ENCODE data around the gene PTPRJ. TPM values are rescaled to one million over a fixed set of nuclear protein-coding genes. Genes with fewer than 3 reads are reported as not detected.

Gene PTPRJ
- total and polyA plus RNA-seq, 9 of the 15 experiments (the other 6 are each of a cell fraction or from before 2014, with no cell fraction given) = 0.56 to 10.7 (median 4.8) TPM

DNA sequence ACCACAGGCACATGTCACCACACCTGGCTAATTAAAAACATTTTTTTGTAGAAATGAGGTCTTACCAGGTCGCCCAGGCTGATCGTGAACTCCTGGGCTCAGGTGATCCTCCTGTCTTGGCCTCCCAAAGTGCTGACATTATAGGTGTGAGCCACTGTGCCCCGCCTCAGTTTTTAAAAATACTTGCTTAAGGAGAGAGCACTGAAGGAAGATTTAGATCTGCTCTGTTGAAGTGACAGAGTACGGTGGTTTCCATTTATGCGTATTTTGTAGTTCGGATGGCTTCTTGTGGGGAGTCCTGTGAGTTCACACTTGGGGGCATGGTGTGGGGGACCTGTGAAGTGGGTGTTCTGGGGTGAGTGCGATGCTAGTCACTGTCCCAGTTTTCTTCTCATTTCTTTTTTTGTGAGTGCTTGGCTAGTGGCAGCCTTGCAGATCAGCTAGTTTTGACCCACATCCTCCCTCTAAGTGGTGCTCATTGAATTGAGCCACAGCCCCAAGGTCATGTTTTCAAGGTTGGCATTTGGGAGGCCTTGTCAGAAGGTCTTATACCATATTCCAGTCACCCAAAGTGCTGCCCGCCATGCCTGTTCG, 31.5 kb downstream of the PTPRJ start:
- 68% methylated on average over 9 of the region's 9 CpGs for WGBS (ENCODE audit: insufficient coverage, low coverage, missing lambda C conversion rate)
- peaks cover 17 to 23% of the 10 kb centered on the region in 2 experiments for H3K4me1 ChIP-seq (replicated peaks in 1 of 2; ENCODE audit: control insufficient read depth in 2 of 2, insufficient read depth in 2 of 2, low read length in 2 of 2)
- ChIA-PET CTCF (ENCODE audit: low intra/inter-chr PET ratio) (no interaction called here), POLR2A (no interaction called here)
- no peak overlapping the region for H3K4me3 ChIP-seq
- FAIRE-seq (no peak), DNase-seq (ENCODE audit: extremely low read depth in 1 of 4, low spot score in 3 of 4) (no peak), ATAC-seq (no peak)
- H3K4me2 ChIP-seq (ENCODE audit: insufficient read depth, low read length) = no peak overlapping the region
- in situ Hi-C loops (cut with MboI) = no loop called here
- TF ChIP-seq NONO (IDR thresholded peaks at IDR 0.05; ENCODE audit: low read depth in 2 of 2, low read length in 1 of 2) = no peak
- TF ChIP-seq, protein P1, sequence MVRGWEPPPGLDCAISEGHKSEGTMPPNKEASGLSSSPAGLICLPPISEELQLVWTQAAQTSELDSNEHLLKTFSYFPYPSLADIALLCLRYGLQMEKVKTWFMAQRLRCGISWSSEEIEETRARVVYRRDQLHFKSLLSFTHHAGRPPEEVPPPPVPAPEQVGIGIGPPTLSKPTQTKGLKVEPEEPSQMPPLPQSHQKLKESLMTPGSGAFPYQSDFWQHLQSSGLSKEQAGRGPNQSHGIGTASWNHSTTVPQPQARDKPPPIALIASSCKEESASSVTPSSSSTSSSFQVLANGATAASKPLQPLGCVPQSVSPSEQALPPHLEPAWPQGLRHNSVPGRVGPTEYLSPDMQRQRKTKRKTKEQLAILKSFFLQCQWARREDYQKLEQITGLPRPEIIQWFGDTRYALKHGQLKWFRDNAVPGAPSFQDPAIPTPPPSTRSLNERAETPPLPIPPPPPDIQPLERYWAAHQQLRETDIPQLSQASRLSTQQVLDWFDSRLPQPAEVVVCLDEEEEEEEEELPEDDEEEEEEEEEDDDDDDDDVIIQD (CRISPR knock-in tag; IDR thresholded peaks at IDR 0.05) = no peak
- no peak for TF ChIP-seq LEF1 (IDR thresholded peaks at IDR 0.05)
- TF ChIP-seq, protein P2, sequence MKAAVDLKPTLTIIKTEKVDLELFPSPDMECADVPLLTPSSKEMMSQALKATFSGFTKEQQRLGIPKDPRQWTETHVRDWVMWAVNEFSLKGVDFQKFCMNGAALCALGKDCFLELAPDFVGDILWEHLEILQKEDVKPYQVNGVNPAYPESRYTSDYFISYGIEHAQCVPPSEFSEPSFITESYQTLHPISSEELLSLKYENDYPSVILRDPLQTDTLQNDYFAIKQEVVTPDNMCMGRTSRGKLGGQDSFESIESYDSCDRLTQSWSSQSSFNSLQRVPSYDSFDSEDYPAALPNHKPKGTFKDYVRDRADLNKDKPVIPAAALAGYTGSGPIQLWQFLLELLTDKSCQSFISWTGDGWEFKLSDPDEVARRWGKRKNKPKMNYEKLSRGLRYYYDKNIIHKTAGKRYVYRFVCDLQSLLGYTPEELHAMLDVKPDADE (conservative IDR thresholded peaks at IDR 0.05; ENCODE audit: control insufficient read depth, low read depth, low read length) = no peak
- no peak for TF ChIP-seq U2AF1 (optimal IDR thresholded peaks at IDR 0.05; ENCODE audit: low read depth, low read length)
- no peak for TF ChIP-seq MEF2A (IDR thresholded peaks at IDR 0.05; ENCODE audit: control insufficient read depth, low read depth, low read length)
- no peak for TF ChIP-seq EGR1 (conservative IDR thresholded peaks at IDR 0.05)
- TF ChIP-seq ZNF212 (CRISPR knock-in tag; IDR thresholded peaks at IDR 0.05) = no peak
- TF ChIP-seq, protein P3, sequence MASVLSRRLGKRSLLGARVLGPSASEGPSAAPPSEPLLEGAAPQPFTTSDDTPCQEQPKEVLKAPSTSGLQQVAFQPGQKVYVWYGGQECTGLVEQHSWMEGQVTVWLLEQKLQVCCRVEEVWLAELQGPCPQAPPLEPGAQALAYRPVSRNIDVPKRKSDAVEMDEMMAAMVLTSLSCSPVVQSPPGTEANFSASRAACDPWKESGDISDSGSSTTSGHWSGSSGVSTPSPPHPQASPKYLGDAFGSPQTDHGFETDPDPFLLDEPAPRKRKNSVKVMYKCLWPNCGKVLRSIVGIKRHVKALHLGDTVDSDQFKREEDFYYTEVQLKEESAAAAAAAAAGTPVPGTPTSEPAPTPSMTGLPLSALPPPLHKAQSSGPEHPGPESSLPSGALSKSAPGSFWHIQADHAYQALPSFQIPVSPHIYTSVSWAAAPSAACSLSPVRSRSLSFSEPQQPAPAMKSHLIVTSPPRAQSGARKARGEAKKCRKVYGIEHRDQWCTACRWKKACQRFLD (CRISPR knock-in tag; IDR thresholded peaks at IDR 0.05) = no peak
- TF ChIP-seq, protein P4, sequence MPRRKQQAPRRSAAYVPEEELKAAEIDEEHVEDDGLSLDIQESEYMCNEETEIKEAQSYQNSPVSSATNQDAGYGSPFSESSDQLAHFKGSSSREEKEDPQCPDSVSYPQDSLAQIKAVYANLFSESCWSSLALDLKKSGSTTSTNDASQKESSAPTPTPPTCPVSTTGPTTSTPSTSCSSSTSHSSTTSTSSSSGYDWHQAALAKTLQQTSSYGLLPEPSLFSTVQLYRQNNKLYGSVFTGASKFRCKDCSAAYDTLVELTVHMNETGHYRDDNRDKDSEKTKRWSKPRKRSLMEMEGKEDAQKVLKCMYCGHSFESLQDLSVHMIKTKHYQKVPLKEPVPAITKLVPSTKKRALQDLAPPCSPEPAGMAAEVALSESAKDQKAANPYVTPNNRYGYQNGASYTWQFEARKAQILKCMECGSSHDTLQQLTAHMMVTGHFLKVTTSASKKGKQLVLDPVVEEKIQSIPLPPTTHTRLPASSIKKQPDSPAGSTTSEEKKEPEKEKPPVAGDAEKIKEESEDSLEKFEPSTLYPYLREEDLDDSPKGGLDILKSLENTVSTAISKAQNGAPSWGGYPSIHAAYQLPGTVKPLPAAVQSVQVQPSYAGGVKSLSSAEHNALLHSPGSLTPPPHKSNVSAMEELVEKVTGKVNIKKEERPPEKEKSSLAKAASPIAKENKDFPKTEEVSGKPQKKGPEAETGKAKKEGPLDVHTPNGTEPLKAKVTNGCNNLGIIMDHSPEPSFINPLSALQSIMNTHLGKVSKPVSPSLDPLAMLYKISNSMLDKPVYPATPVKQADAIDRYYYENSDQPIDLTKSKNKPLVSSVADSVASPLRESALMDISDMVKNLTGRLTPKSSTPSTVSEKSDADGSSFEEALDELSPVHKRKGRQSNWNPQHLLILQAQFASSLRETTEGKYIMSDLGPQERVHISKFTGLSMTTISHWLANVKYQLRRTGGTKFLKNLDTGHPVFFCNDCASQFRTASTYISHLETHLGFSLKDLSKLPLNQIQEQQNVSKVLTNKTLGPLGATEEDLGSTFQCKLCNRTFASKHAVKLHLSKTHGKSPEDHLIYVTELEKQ (CRISPR knock-in tag; IDR thresholded peaks at IDR 0.05) = no peak
- TF ChIP-seq, protein P5, sequence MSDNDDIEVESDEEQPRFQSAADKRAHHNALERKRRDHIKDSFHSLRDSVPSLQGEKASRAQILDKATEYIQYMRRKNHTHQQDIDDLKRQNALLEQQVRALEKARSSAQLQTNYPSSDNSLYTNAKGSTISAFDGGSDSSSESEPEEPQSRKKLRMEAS (CRISPR knock-in tag; IDR thresholded peaks at IDR 0.05) = no peak
- peaks cover 6% of the 10 kb centered on the region; the same call in 1 of the 3 replicates for H3K79me2 ChIP-seq (ENCODE audit: control insufficient read depth, insufficient read depth, low read length)
- H3K9me3 ChIP-seq (replicated peaks; ENCODE audit: control insufficient read depth, insufficient read depth, low read depth, low read length) = no peaks in the 10 kb centered on the region
- H3K9me1 ChIP-seq (ENCODE audit: control insufficient read depth, insufficient read depth, low read length) = no peaks in the 10 kb centered on the region
- H2AFZ ChIP-seq (ENCODE audit: low read depth, low read length) = no peak overlapping the region
- intact Hi-C loops (cut with micrococcal nuclease) = no loop called here
- no peak overlapping the region for H3K9ac ChIP-seq (ENCODE audit: insufficient read depth in 1 of 2, low read depth in 2 of 2, low read length in 2 of 2)
- no peaks in the 10 kb centered on the region for H3K27me3 ChIP-seq (ENCODE audit: control insufficient read depth in 2 of 2, insufficient read depth in 2 of 2, low read length in 2 of 2)
- no peaks in the 10 kb centered on the region for H3K36me3 ChIP-seq (ENCODE audit: control insufficient read depth, insufficient read depth, low read length)
- no peak overlapping the region for H3K27ac ChIP-seq (ENCODE audit: extremely low read depth, low read depth, low read length)
- 0 out of 2 replicates have a peak, but pooled peaks cover 4% of the 10 kb centered on the region for H4K20me1 ChIP-seq (replicated peaks; ENCODE audit: control insufficient read depth, insufficient read depth, low read length)
- no TSS peak for BruUV-seq (replicated peaks)

Measured in K562 (cell line).